C4-2B (cell line): ENCODE data around the gene CFAP298.

ENCODE experiments used
- CTCF ChIP-seq: fragments of 450-650 bp; conservative IDR thresholded peaks from 2 replicates; pipeline ENCODE4 v1.5.1; 2017; ENCODE audit warnings: mild to moderate bottlenecking
- ZFX ChIP-seq: fragments of 450-650 bp; IDR thresholded peaks from 2 replicates; pipeline ENCODE4 v1.6.1; 2017

- TF ChIP-seq CTCF (no peak), ZFX (no peak)
These were observed 15.0 kb downstream of the CFAP298 start for GRCh38 chr21:32597205-32597604.
